ENCODE results near the gene TMEM201.

The TMEM201 gene

DNA sequence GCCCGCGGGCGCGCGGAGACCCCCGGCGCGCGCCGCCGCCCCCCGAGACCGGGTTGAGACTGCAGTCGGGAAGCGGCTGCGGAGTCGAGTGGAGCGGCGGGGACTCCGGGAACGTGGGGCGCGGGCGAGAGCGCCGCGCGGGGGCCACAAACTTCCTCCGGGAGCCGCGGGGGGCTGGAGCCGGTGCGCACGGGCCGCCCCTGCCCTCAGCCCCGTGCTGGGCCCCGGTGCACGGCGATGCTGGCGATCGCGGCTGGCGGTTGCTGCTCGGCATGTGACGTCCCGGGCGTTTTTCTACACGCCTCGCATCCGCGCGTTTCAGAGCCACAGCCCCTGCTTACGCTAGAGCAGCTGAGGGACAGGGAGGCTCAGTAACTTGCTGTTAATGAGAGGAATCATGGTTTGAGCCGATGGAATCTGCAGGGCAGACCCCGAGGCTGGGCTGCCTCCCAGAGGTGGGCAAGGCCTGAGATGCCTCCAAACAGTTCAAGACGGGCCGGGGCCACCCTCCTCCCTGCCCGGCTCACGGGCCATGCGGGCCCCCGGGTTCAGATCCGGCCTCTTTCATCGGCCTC, 520 bp downstream of the TMEM201 start:
- Histone ChIP-seq H3K27ac (ENCODE audit: low read length) (no peak overlapping the region), H3K9me3 (ENCODE audit: control insufficient read depth, low read depth, low read length) (no peaks in the 10 kb centered on the region), H3K4me3 (ENCODE audit: low read length) (peak overlapping the region; percentile 85), H3K27me3 (ENCODE audit: control insufficient read depth, insufficient read depth, low read length) (no peaks in the 10 kb centered on the region), H3K9ac (ENCODE audit: low read length) (peak overlapping the region; percentile 70), H3K4me1 (ENCODE audit: control insufficient read depth, low read depth, low read length) (peaks cover 30% of the 10 kb centered on the region), H3K36me3 (ENCODE audit: control insufficient read depth, low read depth, low read length) (no peaks in the 10 kb centered on the region)

DNA sequence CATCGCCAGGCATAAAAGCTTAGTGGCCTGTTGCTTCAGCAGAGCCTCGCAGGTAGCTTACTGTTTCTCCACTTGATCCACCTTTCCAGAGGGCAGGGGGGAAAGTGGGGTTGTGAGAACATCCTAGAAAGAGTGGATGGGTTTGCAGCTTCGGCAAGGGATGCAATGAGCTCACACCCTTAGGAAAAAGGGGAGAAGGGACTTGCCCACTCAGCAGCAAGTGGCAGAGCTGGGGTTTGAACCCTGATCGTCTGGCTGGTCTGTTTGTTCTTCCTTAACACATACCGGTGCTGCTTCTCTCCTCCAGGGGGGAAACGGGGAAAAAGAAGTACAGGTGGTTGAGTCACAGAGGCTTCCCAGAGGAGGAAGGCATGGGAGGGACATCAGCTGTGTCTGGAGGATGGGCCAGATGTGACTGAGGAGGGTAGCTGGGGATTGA, 1.0 kb downstream of the TMEM201 start:
- Histone ChIP-seq H3K27ac (ENCODE audit: low read length) (no peak overlapping the region), H3K9ac (ENCODE audit: low read length) (peak overlapping the region; percentile 70), H3K36me3 (ENCODE audit: control insufficient read depth, low read depth, low read length) (no peaks in the 10 kb centered on the region), H3K9me3 (ENCODE audit: control insufficient read depth, low read depth, low read length) (no peaks in the 10 kb centered on the region), H3K4me3 (ENCODE audit: low read length) (peak overlapping the region; percentile 85), H3K27me3 (ENCODE audit: control insufficient read depth, insufficient read depth, low read length) (no peaks in the 10 kb centered on the region), H3K4me1 (ENCODE audit: control insufficient read depth, low read depth, low read length) (peaks cover 30% of the 10 kb centered on the region)

DNA sequence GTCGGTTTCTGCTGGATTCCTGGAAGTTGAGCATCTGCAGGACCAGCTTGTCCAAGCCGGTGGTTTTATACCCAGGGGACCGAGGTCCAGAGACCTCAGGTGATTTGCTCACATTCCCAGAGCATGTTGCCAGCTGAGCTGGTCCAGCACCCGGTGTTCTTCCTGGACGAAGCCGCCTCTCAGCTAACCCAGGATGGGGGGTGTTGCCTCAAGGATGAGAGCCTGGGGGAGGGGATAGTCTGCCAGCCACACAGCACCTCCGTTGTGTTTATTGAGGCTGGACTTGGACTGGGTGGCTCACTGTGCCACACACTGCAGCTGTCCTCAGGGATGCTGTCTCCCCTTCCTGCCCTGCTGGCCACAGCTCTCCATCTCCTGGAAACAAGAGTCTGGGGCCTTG, 1.5 kb downstream of the TMEM201 start:
- Histone ChIP-seq H3K4me1 (ENCODE audit: control insufficient read depth, low read depth, low read length) (peaks cover 30% of the 10 kb centered on the region), H3K4me3 (ENCODE audit: low read length) (peak overlapping the region; percentile 85), H3K27ac (ENCODE audit: low read length) (no peak overlapping the region), H3K9ac (ENCODE audit: low read length) (peak overlapping the region; percentile 70), H3K9me3 (ENCODE audit: control insufficient read depth, low read depth, low read length) (no peaks in the 10 kb centered on the region), H3K27me3 (ENCODE audit: control insufficient read depth, insufficient read depth, low read length) (no peaks in the 10 kb centered on the region), H3K36me3 (ENCODE audit: control insufficient read depth, low read depth, low read length) (no peaks in the 10 kb centered on the region)

DNA sequence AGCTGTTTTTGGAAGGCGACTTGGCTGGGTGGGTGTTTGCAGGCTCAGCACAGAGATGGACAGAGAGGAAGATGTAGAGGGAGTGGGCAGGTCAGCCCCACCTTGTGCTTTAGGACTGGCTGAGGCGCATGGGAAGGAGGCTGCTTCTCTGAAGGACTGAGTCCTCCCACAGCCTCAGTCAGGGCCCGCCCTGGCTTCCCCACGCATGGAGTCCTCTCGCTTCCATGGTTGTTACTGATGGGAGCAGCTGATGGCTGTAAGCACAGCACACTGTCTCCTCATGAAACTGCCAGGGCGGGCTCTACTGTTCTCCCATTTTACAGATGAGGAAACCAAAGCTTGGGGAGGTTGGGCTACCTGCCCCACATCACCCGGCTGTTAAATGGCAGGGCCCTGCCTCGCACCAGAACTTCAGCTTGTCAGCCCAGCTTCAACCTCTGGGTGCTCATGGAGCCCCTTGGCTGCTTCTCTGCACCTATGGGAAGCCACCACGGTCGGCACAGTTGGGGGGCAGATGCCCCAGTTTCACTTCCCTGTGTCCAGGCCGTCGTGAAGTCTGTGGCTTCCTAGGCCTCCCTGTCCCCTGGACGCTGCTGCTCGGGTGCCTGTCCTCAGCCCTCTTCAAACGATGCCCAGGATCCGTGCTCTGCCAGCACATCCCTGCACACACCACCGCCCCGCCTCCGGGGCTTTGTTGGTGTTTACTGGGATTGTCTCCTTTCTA, 2.4 kb downstream of the TMEM201 start:
- Histone ChIP-seq H3K27ac (ENCODE audit: low read length) (no peak overlapping the region), H3K27me3 (ENCODE audit: control insufficient read depth, insufficient read depth, low read length) (no peaks in the 10 kb centered on the region), H3K9me3 (ENCODE audit: control insufficient read depth, low read depth, low read length) (no peaks in the 10 kb centered on the region), H3K9ac (ENCODE audit: low read length) (no peak overlapping the region), H3K36me3 (ENCODE audit: control insufficient read depth, low read depth, low read length) (no peaks in the 10 kb centered on the region), H3K4me1 (ENCODE audit: control insufficient read depth, low read depth, low read length) (peaks cover 30% of the 10 kb centered on the region), H3K4me3 (ENCODE audit: low read length) (no peak overlapping the region)

DNA sequence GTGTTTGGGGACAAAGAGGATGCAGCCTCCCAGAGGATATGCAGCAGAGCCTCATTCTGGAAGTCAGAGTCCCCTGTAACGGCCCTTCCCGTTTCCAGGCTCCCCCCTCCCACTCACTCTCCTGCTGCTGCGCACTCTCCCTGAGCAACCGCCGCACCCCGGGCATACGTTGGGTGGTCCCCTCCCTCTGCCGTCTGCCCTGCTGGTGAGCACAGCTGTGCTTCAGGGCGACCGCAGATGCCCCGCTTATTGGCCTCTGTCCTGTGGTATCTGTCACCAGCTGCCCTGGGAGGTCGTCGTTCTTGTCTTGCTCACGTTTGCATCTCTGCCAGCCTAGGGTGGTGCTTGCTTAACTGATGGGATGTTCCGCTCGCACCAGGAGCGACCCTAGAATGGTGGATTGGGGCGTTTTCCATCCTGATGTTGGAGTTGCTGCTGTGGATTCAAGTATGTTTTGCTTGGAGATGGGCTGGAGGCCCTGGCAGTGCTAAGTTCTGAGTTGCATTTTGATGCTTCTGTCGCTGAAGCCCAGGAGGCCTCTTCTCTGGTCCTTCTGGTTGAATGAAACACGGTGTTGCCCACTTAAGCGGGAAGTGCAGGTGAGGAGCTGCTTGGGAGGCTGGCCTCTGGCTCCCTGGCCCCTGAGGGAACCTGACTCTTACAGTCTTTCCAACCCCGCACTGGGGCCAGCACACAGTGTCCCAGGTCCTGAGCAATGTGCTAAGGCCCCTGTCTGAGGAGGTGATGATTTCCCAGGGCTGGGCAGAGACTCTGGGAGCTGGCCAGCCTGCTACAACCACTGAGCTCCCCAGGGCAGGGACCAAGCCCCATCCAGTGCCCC, 3.2 kb downstream of the TMEM201 start:
- Histone ChIP-seq H3K27me3 (ENCODE audit: control insufficient read depth, insufficient read depth, low read length) (no peaks in the 10 kb centered on the region), H3K36me3 (ENCODE audit: control insufficient read depth, low read depth, low read length) (peaks cover 3% of the 10 kb centered on the region), H3K4me1 (ENCODE audit: control insufficient read depth, low read depth, low read length) (peaks cover 30% of the 10 kb centered on the region), H3K9ac (ENCODE audit: low read length) (no peak overlapping the region), H3K4me3 (ENCODE audit: low read length) (no peak overlapping the region), H3K27ac (ENCODE audit: low read length) (no peak overlapping the region), H3K9me3 (ENCODE audit: control insufficient read depth, low read depth, low read length) (no peaks in the 10 kb centered on the region)

DNA sequence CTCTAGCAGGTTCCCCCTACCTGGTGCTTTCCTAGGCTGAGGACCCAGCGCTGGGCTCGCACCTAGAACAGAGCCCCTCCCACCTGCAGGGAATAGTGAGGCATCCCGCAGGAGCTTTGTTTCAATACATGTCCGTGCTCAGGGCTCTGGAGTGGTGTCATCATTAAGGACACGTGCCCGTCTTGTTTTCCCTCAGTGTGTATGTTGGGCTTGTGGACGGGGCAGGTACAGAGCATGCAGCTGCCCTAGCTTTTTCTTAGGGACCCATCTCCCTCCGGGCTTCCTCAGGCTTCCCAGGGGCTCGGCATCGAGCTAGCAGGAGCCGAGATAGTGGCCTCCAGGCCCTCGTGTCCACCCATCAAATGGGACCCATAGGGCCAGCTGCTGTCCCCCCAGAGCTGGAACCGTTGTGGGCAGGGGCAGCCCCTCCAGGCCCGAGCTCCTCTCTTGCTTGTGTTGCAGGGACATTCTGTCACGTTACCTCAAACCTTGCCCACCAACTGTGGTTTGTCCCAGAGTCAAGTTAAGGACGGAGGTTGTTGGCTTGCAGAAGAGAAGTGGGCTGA, 3.9 kb downstream of the TMEM201 start:
- no peaks in the 10 kb centered on the region for H3K27me3 ChIP-seq (ENCODE audit: control insufficient read depth, insufficient read depth, low read length)
- H3K4me3 ChIP-seq (ENCODE audit: low read length): peak overlapping the region; percentile 10
- peak overlapping the region; percentile 28 for H3K9ac ChIP-seq (ENCODE audit: low read length)
- H3K4me1 ChIP-seq (ENCODE audit: control insufficient read depth, low read depth, low read length): peaks cover 30% of the 10 kb centered on the region
- no peak overlapping the region for H3K27ac ChIP-seq (ENCODE audit: low read length)
- H3K36me3 ChIP-seq (ENCODE audit: control insufficient read depth, low read depth, low read length): peaks cover 7% of the 10 kb centered on the region
- no peaks in the 10 kb centered on the region for H3K9me3 ChIP-seq (ENCODE audit: control insufficient read depth, low read depth, low read length)

DNA sequence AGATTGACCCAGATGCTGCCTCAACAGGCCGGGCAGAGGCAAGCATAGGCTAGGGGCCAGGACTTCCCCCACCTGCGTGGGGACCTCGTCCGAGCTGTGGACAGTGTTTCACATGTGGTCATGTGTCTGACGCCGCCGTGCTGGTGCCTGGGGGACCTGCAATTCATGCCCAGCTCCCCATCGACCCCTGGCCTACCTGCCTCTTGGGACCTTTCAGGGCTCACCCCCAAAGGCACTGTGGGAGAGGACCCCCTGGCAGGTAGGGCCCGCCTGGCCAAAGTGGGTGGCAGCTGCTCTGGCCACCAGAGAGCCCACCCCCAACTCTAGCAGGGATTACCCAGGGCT, 4.4 kb downstream of the TMEM201 start:
- Histone ChIP-seq H3K4me3 (ENCODE audit: low read length) (peak overlapping the region; percentile 10), H3K27ac (ENCODE audit: low read length) (no peak overlapping the region), H3K9ac (ENCODE audit: low read length) (peak overlapping the region; percentile 28), H3K4me1 (ENCODE audit: control insufficient read depth, low read depth, low read length) (peaks cover 30% of the 10 kb centered on the region), H3K9me3 (ENCODE audit: control insufficient read depth, low read depth, low read length) (no peaks in the 10 kb centered on the region), H3K36me3 (ENCODE audit: control insufficient read depth, low read depth, low read length) (peaks cover 10% of the 10 kb centered on the region), H3K27me3 (ENCODE audit: control insufficient read depth, insufficient read depth, low read length) (no peaks in the 10 kb centered on the region)

DNA sequence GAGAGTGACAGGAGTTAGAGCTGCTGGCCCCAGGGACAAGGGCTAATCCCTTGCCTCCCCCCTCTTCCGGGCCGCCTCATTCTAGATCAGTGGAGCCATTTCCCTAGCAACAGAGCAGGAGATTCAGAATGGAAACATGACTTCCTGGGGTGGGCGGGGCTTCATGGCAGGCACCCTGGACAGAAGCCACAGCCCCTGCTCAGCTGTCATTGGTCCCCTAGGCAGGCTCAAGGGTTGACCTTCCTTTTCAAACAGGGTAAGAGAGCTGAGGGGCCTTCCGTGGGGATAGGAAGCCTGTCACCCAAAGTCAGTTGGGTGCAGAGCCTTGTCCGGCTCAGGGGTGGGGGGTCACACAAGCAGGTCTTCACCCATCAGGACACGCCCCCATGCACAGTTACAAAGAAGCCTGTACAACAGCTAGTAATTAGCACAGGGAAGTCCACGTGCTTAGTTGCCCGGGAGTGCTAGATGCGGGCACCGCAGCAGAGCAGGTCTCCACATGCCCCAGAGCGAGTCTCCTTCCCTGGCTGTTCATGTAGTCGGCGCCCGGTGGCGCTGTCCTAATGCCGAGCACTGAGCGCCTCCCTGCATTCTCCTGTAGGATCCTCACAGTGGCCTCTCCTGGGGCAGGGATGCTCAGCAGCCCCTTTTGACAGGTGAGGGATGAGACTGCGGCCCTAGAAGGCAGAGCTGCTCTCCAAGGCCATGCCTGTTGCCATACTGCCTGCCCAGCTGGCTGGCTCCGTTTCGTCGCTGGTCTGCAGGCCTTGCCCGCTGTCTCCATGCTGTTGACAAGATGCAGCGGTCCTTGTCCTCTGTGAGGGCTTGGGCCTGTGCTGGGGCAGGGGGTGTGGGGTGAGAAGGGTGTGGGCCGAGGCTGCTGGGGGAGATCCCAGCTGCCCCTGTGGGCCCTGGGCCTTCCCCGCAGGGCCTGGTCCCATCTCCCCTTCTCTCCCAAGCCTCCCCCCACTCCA, 5.1 kb downstream of the TMEM201 start:
- no peaks in the 10 kb centered on the region for H3K9me3 ChIP-seq (ENCODE audit: control insufficient read depth, low read depth, low read length)
- no peaks in the 10 kb centered on the region for H3K27me3 ChIP-seq (ENCODE audit: control insufficient read depth, insufficient read depth, low read length)
- H3K27ac ChIP-seq (ENCODE audit: low read length): no peak overlapping the region
- no peak overlapping the region for H3K4me3 ChIP-seq (ENCODE audit: low read length)
- no peak overlapping the region for H3K9ac ChIP-seq (ENCODE audit: low read length)
- peaks cover 13% of the 10 kb centered on the region for H3K36me3 ChIP-seq (ENCODE audit: control insufficient read depth, low read depth, low read length)
- H3K4me1 ChIP-seq (ENCODE audit: control insufficient read depth, low read depth, low read length): peaks cover 30% of the 10 kb centered on the region

DNA sequence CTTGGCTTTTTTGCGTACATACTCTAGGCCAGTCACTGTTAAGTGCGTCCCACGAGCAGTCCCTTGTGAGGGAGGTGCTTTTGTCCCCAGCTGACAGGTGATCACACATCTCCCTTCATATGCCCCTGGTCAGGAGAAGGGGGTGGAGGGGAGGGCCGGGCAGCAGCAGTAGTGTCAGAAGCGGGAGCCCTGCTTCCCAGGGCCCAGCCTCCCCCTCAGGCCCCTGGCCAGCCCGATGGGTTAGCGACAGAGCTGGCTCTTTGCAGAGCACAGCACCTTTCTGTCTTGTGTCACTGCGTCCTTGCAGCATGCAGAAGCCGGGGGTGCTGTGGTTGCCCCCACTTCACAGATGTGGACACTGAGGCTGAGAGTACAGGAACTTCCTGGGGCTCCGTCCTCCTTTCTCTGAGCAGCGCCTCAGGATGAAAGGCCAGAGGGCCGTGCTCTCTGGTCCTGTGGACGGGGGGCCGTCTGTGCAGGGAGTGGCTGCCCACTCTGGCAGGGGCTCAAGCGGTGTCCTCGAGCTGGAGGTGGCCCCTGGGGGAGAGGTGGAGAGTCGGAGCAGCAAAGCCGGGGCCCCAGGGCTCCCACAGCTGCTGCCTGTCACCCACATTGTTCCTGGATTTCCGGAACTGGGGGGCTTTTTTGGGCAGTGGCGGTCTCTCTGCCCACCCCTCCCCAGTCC, 5.9 kb downstream of the TMEM201 start:
- Histone ChIP-seq H3K27me3 (ENCODE audit: control insufficient read depth, insufficient read depth, low read length) (no peaks in the 10 kb centered on the region), H3K27ac (ENCODE audit: low read length) (no peak overlapping the region), H3K9ac (ENCODE audit: low read length) (no peak overlapping the region), H3K4me1 (ENCODE audit: control insufficient read depth, low read depth, low read length) (peaks cover 27% of the 10 kb centered on the region), H3K36me3 (ENCODE audit: control insufficient read depth, low read depth, low read length) (peaks cover 16% of the 10 kb centered on the region), H3K9me3 (ENCODE audit: control insufficient read depth, low read depth, low read length) (no peaks in the 10 kb centered on the region), H3K4me3 (ENCODE audit: low read length) (no peak overlapping the region)

DNA sequence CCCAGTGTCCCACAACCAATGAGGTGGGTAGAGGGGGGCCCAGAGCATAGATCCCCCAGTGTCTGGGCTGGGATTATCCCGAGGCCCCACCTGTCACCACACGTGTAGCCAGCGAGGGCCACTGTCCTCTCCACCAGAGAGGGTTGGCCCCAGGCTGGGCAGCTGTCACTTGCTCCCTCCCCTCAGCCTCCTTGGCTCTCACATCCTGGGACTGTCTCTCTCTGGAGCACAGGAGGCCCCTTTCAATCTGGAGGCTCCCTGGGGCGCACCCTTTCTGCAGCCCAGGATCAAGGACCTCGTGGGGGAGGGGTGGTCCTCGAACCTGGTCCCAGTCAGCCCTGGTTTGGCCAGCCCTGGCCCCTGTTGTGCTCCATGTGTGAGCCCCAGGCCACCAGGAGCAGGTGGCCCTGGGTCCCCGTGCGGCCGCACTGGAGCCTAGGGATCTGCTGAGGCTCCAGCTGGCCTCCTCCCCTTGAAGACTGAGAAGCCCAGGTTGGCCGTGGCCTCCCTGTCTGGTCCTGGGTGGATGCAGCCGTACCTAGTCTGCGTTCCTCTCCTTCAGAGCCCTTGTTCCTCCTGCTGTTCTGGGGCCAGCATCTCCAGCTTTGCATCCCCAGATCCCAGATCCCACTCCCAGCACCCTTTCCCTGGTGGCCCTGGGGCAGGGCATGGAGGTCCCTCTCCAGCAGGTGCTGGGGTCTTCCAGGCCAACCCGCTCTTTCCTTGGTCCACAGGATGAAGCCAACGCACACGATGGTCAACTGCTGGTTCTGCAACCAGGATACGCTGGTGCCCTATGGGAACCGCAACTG, 6.7 kb downstream of the TMEM201 start:
- no peak overlapping the region for H3K4me3 ChIP-seq (ENCODE audit: low read length)

More for the DNA sequence above, 6.7 kb downstream of the TMEM201 start:
- H3K36me3 ChIP-seq (ENCODE audit: control insufficient read depth, low read depth, low read length): peaks cover 23% of the 10 kb centered on the region
- H3K4me1 ChIP-seq (ENCODE audit: control insufficient read depth, low read depth, low read length): peaks cover 21% of the 10 kb centered on the region
- no peak overlapping the region for H3K27ac ChIP-seq (ENCODE audit: low read length)
- H3K9me3 ChIP-seq (ENCODE audit: control insufficient read depth, low read depth, low read length): no peaks in the 10 kb centered on the region
- no peaks in the 10 kb centered on the region for H3K27me3 ChIP-seq (ENCODE audit: control insufficient read depth, insufficient read depth, low read length)
- H3K9ac ChIP-seq (ENCODE audit: low read length): no peak overlapping the region
